GM18861 (cell line): ENCODE data around the gene DHRS12.

Experiments
- ATAC-seq: cut with Tn5 transposase; IDR thresholded peaks from one replicate; pipeline ENCODE4 v1.9.1; 2021; ENCODE audit not compliant: unreplicated experiment

DHRS12 gene

DNA sequence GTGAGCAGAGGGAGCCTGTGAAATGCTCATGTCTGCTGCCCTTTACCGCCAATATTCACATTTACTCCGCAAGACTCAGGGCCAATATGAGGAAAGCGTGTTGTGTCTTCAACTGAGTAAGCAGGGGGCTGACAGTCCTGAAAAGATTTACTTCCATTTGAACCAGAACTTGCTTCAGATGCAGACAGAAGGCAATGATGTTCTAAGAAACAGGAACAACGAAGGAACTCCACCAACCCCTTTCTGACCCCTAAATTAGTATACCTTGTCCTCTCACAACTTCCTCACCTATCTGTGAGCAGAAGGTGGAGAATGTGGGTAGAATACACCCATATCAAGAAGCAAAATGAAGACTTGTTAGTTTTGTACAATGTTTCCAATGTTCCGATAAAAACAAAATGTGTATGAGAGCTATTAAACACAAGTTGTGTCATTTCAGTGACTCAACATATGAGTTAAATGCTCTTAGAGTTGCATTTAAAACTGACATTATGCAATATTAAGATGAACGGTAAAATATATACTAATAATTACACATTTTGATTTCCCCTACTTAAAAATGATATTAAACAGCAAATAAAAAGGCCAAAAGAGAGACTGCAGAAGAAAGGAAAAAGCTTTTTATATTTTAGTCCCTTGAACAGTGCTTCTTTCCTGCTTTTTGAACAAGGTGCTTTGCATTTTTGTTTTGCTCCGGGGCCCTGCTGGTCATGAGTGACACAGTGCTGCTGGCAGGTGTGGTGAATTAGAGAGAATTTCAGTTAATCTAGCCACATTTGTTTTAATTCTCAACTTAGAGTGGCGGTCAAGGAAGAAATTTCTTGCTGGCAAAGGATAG is 25.0 kb upstream of the DHRS12 start:
- no peak for ATAC-seq

DNA sequence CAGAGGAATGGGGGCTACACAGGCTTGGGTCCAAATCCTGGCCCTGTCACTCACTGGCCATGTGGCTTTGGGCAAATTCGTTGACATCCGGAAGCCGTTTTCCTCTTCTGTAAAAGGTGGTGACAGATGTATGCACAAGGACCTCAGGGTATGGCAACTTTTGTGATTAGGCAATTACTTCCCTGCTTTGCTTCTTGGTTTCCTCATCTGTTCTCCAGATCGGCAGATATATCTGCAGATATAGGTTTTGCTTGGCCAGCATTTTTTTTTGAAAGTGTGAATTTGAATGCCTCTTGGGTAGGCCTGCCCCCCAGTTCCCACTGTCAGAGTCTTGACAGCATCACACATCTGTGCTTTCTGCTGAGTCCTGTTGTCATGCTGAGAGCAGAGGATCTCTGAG is 23.3 kb upstream of the DHRS12 start:
- no peak for ATAC-seq

DNA sequence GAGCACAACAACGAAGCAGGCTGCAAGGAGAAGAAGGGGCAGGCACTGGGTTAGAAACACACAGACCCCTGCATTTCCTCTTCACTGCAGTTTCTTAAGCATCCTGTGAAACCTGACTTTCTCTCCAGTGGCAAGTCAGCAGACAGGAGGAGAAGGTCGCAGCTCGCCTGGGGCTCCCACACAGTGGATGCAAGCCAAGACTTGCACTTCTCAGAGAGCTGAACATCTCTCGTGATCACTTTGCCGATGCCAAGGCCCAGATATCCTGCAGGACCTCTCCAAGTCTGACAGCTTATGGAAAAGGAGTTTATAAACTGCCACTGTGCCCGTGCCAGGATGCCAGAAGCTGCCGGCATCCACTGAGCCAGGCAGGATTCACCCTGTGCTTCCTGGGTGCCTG is 22.6 kb upstream of the DHRS12 start:
- ATAC-seq: no peak

DNA sequence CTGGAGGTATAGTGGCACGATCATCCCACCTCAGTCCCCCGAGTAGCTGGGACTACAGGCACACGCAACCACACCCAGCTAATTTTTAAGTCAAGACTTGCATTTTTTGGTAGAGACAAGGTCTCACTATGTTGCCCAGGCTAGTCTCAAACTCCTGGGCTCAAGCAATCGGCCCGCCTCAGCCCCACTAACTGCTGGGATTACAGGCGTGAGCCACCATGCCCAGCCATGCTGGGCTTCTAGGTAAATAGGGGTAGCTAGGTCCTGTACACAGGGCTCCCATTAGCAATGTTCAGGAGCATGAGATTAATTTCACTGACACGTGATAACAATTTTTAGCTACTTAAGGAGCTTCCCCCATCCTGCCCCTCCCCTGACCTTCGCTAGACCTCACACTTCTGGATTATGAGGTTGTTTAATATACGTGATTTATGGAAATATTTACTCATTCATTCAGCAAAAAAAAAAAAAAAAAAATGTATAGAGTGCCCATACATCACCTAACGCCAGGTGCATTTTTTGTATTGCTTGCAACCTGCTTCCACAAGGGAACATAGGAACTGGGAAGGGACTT is 21.8 kb upstream of the DHRS12 start:
- ATAC-seq: no peak

DNA sequence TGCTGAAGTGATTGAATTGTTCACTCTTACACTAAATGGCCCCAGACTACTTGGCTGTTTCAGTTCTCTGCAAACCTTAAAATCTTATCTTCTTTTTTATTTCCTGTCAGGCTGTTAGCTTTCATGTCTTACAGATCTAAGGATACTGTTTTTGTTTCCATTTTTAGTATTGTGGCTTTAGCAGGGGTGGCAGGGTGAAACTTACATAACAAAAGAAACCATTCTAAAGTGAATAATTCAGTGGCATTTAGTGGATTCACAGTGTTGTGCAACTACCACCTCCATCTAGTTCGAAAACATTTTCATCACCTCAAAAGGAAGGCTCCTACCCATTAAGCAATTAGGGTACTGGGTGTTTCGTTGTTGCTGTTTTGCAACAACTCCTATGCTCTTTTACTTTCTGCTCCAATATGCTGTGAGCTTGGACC is 21.2 kb upstream of the DHRS12 start:
- ATAC-seq: peak; percentile 34

DNA sequence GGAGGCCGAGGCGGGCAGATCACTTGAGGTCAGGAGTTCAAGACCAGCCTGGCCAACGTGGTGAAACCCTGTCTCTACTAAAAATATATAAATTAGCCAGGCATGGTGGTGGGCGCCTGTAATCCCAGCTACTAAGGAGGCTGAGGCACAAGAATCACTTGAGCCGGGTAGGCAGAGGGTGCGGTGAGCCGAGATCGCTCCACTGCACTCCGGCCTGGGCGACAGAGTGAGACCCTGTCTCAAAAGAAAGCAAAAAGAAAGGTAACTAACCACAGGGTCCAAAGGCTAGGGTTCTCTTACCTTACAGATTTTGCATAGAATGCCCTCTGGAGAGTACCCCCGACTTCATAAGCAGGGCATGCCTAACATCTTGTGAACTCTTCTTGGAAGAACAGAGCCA is 20.7 kb upstream of the DHRS12 start:
- peak; percentile 27 for ATAC-seq

DNA sequence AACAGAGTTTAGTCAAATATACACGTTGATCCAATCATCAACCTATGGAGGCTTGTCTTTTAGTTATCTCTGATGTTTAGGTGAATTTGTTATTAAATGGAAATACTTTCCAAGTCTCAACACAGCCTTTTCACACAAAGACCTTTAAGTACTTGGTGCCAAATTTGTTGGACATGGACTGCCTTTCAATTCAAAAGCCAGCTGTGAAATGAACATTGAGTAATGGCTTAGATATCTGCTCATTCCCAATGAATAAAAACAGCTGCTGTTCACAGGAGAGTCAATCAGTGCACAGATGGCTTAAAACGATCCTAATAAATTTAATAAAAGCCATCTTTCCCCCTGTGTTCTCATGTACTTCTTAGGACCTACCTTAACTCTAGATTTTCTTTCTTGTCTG is 19.9 kb upstream of the DHRS12 start:
- no peak for ATAC-seq

DNA sequence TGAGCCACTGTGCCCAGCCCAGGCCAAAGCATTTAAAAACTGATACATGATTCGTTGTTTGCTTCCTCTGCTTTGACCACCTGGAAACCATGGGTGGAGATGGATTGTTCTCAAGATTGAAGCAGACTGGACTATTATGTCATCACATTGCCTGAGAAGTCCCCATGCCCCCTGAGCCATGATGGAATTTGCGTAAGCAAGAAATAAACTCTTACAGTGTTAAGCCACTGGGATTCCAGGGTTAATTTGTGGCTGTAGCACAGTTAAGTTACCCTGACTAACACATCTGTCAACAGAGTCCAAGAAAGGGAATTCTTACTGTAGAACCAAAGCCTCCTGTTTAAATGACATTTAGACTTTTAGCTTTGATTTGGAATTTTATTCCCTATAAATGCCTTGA is 19.4 kb upstream of the DHRS12 start:
- no peak for ATAC-seq

DNA sequence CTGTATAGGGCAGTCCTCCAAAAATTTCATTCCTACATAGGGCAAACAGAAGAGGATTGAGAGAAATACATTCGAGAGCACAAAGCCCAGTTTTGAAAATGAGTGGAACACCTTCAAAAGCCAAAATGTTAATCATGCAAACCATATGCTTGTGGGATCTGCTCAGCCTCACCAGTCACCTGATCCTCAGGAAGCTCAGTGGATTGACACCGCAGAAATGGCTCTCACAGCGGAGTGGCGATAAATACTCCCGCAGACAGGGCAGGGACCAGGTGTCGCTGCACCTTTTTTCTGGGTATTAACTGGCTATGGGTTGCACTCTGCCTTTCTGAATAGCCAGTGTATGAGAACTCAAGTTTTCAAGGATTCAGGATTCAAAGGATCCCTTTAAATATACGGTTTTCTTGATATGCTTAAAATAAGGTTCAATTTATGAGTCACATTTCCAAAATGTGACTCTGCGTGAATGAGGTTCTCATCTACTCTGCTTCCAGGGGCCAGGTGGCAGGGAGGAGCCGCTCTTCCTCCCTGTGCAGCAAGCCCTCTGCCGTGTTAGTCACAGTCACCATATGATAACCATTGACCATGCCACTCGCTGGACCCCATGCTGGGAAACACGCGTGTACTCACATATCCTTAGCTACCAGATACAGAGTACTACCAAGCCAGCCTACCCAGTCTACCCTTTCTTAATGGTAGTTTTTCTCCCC is 18.3 kb upstream of the DHRS12 start:
- no peak for ATAC-seq

DNA sequence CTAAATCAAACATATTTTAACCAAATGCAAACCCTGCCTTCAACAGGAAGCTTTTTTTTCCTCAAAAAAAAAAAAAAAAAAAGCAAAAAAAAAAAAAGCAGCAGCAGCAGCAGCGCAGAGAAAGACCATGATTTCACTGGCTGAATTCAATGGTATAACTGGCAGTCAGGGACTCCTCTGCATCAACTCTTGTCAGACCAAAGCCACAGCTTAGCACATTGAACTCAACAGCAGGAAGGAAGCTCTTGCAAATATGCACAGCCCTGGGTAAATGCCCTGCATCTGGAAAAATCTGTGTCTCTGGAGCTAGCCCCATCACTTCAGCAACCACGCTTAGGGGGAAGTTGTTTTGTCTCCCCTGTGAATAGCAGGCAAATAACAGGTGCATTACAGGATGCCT is 17.6 kb upstream of the DHRS12 start:
- no peak for ATAC-seq

DNA sequence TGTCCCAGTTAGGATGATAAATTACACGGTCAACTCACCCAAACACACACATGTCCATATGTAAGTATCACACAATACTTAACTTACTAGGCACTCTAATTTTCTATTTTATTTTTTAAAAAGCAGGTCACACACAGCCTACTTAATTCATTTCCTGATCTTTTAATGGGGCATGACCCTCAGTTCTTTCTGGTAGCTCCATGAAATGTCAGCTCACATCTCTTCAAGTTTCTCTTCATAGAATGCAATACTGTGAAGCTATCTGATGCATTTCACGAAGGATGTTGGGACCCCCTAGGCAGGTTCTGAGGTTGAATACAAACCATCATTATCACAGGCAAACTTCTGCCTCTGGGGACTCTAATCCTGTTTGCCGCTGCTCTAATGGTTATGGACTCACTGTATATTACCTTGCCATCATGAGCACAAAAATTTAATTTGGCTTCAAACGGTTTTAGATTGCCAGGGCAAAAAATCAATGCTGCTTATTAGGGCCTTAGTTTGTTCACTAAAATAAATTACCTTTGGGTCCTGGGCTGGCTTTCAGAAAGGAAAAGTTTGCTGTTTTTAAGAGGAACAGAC is 16.1 kb upstream of the DHRS12 start:
- ATAC-seq: no peak

DNA sequence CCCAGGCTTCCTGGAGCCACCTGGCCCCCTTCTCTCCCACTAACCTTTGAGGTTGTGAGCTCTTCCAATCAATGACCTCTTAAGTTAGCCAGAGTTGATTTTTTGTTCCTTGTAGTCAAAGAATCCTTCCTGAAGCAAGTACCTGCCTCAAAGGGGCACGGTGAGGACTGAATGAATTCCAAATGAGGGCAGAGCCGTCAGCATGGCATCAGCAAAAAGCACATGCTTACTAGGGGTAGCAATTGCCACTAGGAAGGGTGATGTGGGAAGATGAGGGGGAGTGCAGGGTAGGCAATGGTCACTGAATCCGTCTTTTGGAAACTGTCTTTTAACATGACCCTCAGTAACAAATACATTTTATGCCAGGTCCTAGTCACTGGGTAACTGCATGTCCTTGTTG is 15.6 kb upstream of the DHRS12 start:
- no peak for ATAC-seq

DNA sequence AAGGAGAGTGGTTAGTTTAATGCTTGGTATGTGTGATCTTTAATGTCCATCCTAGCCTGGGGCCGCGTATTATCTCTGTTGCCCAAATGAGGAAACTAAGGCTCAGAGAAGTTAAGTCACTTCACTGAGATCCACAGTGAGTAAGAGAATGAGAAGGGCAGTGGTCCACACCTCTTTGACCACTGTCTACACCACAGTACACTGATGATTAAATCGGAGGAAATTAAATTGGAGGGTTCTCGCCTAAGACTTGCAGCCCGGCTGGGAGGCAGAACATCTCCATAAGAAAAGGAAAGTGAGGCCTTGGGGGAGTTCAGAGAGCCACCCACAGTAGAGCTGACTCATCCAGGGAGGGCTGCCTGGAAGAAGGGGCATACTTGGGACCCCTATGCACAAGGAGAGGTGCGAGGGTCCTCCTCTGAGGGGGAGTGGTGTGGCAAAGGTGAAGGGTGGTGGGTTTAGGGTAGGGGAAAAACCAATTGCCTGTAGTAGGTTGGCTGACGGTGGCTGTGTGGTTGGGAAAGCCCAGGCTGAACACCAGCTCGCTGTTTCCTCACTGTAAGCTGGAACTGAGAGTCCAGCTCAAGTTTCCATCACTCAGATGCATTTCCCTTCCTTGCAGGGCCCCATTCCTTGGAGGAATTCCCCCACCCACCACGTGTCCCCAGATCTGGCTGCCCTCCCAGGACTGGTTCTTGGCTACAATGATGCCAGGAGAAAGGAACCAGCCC is 15.0 kb upstream of the DHRS12 start:
- no peak for ATAC-seq

DNA sequence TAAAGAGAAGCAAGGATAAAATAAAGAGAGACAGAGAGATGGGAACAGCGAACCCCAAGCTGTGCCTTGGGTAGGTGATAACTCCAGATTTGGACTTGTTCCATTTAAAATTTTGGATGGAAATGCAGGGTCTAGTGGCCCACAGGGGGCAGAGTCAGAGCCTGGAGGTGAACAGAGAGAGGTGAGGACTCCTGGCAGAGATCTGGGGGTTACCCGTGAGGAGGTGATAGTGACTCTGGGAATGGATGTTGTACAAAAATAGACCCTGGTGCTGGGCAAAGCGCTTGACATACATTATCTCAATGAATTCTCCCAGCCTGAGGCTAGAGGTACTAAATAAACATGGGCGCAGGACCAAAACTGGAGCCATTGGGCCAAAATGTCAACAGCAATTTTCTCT is 14.3 kb upstream of the DHRS12 start:
- ATAC-seq: no peak

DNA sequence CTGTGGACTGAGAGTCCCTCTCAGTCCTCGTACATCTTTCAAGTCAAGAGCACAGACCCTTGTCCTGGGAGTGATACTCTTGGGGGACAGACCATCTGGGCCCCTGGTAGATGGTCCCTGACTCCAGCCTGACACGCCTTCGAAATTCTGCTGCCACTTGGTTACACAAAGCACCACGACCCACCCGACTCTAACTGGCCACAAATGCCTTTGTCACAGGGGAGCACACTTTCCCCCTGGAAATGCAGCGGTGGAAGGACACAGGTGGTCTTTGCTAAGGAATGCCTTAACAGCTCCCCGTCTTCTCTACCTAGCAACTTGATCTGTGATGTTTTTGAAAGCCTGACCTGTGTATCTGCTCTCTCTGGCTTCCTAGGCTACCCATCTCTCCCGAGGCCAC is 13.8 kb upstream of the DHRS12 start:
- no peak for ATAC-seq

DNA sequence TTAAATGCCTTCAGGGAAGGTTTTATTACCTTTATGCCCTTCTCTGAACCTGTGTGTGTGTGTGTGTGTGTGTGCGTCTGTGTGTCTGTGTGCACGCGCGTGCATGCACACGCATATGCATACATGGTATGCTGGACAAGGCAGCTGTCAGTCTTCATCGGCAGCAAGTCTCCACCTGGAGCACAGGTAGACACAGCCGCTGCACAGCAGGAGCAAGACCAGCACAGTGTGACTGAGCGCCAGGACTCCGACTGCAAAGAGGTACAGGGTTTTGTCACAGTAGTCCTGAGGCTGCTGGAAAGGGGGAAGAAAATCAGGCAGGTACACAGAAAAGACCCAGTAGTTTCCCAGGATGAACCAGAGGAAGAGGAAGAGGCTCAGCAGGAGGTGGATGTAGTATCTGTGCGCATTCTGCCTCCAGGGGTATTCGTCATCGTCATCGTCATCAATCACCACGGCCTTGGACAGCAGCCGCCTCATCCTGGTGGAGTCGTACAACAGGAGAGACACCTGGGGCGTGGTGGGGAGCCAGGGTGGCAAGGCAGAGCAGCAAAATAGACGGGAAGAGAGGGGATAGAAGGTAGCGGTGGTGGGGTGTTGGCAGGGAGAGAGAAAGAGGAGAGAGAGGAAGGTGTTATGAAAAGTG is 12.8 kb upstream of the DHRS12 start:
- no peak for ATAC-seq

DNA sequence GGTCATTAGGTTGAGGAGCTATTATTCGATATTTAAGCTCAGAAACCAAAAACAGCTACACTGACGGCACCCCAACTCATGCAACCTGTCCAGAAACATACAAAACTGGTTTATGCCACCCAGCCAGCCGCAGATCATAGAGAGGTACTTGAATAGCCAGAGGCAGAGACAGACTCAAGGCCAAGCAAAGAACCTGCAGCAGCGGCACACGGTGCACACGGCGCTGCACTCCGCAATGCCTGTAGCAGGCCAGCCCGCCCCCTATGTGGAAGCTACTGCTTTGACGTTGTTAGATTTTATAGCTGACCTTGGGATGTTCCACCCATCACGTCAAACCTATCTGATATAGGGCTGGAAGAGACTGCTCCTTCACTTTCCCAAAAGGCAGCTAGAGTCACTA is 11.9 kb upstream of the DHRS12 start:
- ATAC-seq: no peak

DNA sequence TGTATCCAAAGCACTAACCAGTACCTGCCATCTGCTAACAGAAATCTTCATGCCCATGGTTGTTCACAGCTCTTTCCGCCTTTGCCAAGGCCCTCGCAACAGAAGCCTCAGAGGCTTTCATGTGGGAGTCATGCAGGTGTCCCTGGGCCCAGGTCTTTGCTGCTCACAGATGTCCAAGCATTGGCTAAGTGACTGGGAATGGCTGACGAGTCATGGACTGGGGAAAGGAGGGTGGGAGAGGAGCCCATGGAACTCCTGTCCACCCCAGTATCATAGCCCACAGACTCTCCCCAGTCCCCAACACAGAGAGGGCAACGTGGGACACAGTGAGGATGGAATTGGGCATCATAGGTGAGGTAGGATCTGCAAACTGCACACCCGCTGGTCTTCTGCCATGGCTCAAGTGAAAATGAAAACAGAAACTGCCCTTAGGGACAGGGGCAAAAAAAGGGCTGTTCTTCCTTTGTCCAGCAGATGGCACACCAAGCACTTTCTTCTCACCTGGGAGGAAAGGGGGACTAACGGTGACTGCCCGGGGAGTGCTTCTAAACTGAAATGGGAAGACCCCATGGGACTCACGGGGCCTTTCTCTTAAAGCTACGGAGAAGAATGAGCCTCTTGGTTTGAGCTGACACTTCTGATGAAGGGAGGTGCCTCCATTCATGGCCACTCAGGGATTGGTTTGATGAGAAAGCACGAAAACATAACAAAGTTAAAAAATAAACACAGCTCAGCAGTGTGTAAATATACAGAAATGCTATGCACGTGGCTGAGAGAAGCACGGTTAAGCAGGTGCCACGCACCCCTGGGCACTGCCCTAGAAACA is 11.1 kb upstream of the DHRS12 start:
- ATAC-seq: peak; percentile 57

DNA sequence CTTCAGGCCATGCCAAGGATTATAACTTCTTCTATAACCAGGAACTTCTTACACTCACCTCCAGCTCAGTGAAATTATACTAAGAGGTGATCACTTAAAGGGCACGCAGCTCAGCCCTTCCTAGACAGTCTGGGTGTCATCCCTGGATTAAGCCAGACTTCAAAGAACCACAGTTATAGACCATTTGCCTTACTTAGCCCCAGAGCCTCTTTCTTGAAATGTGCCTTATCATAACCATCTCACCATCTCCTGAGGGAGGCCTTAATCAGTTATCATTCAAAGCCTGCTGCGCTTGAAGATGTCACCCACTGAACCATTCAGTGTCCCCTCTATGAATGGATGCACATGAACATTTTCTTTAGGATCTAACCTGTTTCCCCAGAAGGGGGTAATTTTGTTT is 10.1 kb upstream of the DHRS12 start:
- no peak for ATAC-seq

DNA sequence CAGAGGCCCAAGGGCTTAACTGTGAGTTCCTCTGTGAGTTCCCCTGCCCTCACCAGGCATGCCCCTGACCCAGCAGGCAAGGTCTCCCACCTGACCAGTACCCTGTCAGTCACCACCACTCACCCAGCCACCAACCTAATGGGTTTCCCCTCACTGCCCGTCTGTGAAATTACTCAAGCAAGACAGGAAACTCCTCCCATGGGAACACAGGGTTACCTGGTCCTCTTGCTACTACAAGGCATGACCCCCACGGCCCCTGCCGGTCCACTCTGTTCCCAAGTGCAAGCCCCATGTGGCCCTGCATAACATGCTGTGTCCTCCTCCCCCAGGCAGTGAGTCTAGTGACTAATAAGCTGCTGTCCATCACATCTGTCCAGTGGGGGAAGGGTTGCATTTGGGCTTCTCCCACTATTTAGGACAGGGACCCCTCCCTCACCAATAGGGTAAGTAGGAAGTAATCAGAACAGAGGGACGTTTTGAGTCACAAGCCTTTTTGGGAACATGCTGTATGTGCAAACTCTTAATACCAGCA is 8.0 kb upstream of the DHRS12 start:
- ATAC-seq: peak; percentile 35
